K562 (cell line): Measurements from ENCODE around the gene ATXN1L. TPM values are rescaled to one million over a fixed set of nuclear protein-coding genes. Genes with fewer than 3 reads are reported as not detected.
A peak's percentile ranks its signal among the peaks of the same experiment; 100 is the strongest.

Source experiments
- ATAC-seq: fragments of 200-7000 bp; cut with Tn5 transposase; 3 replicates; pipeline ENCODE4 v1.9.1; 2020; ENCODE audit warnings: moderate library complexity
- BruUV-seq: library from RNA; stranded (reverse); fragments of 400-500 nt; replicated peaks from 2 replicates; lab custom pipeline; 2021; lab: Mats Ljungman, UMichigan
- CTCF ChIA-PET: fragments of 300-600 bp; formaldehyde crosslinking; extraction: SDS; loops from one replicate; lab custom pipeline; 2021; ENCODE audit warnings: low intra/inter-chr PET ratio; lab: Yijun Ruan, JAX
- POLR2A ChIA-PET: fragments of 300-600, 350-650 bp; sonication (Branson Sonifier 250); formaldehyde crosslinking; extraction: SDS; loops from one replicate; lab custom pipeline; 2021; ENCODE audit warnings: antibody characterized with exemption, inconsistent platforms; lab: Yijun Ruan, JAX
- DNase-seq, 4 experiments: peaks; one replicate each; pipeline versions ENCODE4 v3.0.0 to v3.0.0-alpha.2; 2011 to 2018; ENCODE audit warnings: low spot score in 3 of 4, mixed read lengths in 3 of 4; ENCODE audit errors: extremely low read depth in 1 of 4
- FAIRE-seq: peaks from 2 replicates; lab custom pipeline; 2011; peaks lifted over from hg19 to GRCh38; lab: Jason Lieb, UNC
- H2AFZ ChIP-seq: 2 replicates; pipeline ENCODE4 v1.6.0; 2011; ENCODE audit warnings: low read depth, low read length, control low read depth, inconsistent platforms
- H3K27ac ChIP-seq: fragments of 200-600 bp; 3 replicates; pipeline ENCODE4 v1.8.0; 2011; ENCODE audit warnings: low read depth, mild to moderate bottlenecking, control low read depth, inconsistent platforms, low read length, moderate library complexity, mixed read lengths; ENCODE audit errors: extremely low read depth
- H3K27me3 ChIP-seq, 2 experiments: fragments of 300-600 bp in 1 of 2; 2 replicates in 1 of 2; 3 replicates in 1 of 2; pipeline versions ENCODE4 v1.6.0 to v1.8.0; 2011; ENCODE audit warnings: inconsistent platforms in 2 of 2, low read length in 2 of 2, mild to moderate bottlenecking in 1 of 2, mixed read lengths in 1 of 2, moderate library complexity in 1 of 2; ENCODE audit not compliant: control insufficient read depth in 2 of 2, insufficient read depth in 2 of 2
- H3K36me3 ChIP-seq: fragments of 300-600 bp; 3 replicates; pipeline ENCODE4 v1.8.0; 2011; ENCODE audit warnings: mild to moderate bottlenecking, low read length, inconsistent platforms; ENCODE audit not compliant: control insufficient read depth, insufficient read depth
- H3K4me1 ChIP-seq, 2 experiments: fragments of 200-600 bp in 1 of 2; replicated peaks in 1 of 2; 2 replicates in 1 of 2; 3 replicates in 1 of 2; pipeline versions ENCODE4 v1.5.1 to v1.8.0; 2011; ENCODE audit warnings: inconsistent platforms in 2 of 2, low read length in 2 of 2, mild to moderate bottlenecking in 1 of 2, mixed read lengths in 1 of 2, moderate library complexity in 1 of 2; ENCODE audit not compliant: control insufficient read depth in 2 of 2, insufficient read depth in 2 of 2
- H3K4me2 ChIP-seq: 2 replicates; pipeline ENCODE4 v1.6.1; 2011; ENCODE audit warnings: low read length, control low read depth, inconsistent platforms, mixed read lengths; ENCODE audit not compliant: insufficient read depth
- H3K4me3 ChIP-seq: fragments of 200-600 bp; sonication (generic), shearing (Covaris generic); 2 replicates; pipeline ENCODE4 v1.5.1; 2016; ENCODE audit warnings: control low read depth, inconsistent platforms
- H3K79me2 ChIP-seq: fragments of 200-600 bp; 3 replicates; pipeline ENCODE4 v1.8.0; 2011; ENCODE audit warnings: low read length, inconsistent platforms; ENCODE audit not compliant: control insufficient read depth, insufficient read depth
- H3K9ac ChIP-seq, 2 experiments: 2 replicates each; pipeline versions ENCODE4 v1.6.0 to v1.6.1; 2011; ENCODE audit warnings: low read depth in 2 of 2, low read length in 2 of 2, control low read depth in 1 of 2, inconsistent platforms in 1 of 2, mild to moderate bottlenecking in 1 of 2, mixed read lengths in 1 of 2; ENCODE audit not compliant: insufficient read depth in 1 of 2
- H3K9me1 ChIP-seq: one replicate; pipeline ENCODE4 v1.6.0; 2011; ENCODE audit warnings: inconsistent platforms, mild to moderate bottlenecking, low read length, moderate library complexity; ENCODE audit not compliant: control insufficient read depth, insufficient read depth
- H3K9me3 ChIP-seq: replicated peaks from 2 replicates; pipeline ENCODE4 v1.5.1; 2011; ENCODE audit warnings: low read depth, low read length, inconsistent platforms; ENCODE audit not compliant: control insufficient read depth, insufficient read depth
- H4K20me1 ChIP-seq: replicated peaks from 2 replicates; pipeline ENCODE4 v1.6.1; 2011; ENCODE audit warnings: low read length, inconsistent platforms, mixed read lengths; ENCODE audit not compliant: control insufficient read depth, insufficient read depth
- ELF1 ChIP-seq: fragments of 200-800 bp; sonication (Bioruptor generic); IDR thresholded peaks from 2 replicates; pipeline ENCODE4 v1.6.1; 2016; ENCODE audit warnings: missing genetic modification characterization, missing compliant biosample characterization
- KLF16 ChIP-seq: IDR thresholded peaks from 2 replicates; pipeline ENCODE4 v1.6.1; 2016; ENCODE audit warnings: antibody characterized with exemption
- NR2C2 ChIP-seq, 2 experiments: fragments of 200-800 bp in 1 of 2; sonication (Bioruptor generic) in 1 of 2; sonication (generic) in 1 of 2; formaldehyde crosslinking in 1 of 2; IDR thresholded peaks; 2 replicates each; pipeline versions ENCODE4 v1.6.1 to v1.8.0; 2016 to 2022; ENCODE audit warnings: mild to moderate bottlenecking in 1 of 2, missing compliant biosample characterization in 1 of 2, missing genetic modification characterization in 1 of 2, missing genetic modification reagents in 1 of 2
- PHF20 ChIP-seq: fragments of 450-650 bp; IDR thresholded peaks from 2 replicates; pipeline ENCODE4 v1.6.1; 2018; ENCODE audit not compliant: partially characterized antibody
- PTBP1 ChIP-seq: fragments of 200-400 bp; formaldehyde crosslinking; IDR thresholded peaks from 2 replicates; pipeline ENCODE4 v1.6.1; 2017; ENCODE audit warnings: low read depth, low read length
- TAL1 ChIP-seq: fragments of 450-650 bp; IDR thresholded peaks from 2 replicates; pipeline ENCODE4 v1.6.1; 2016; ENCODE audit warnings: mild to moderate bottlenecking
- ZNF512 ChIP-seq: IDR thresholded peaks from 2 replicates; pipeline ENCODE4 v1.6.1; 2016; ENCODE audit warnings: missing genetic modification characterization, missing compliant biosample characterization
- WGBS: fragments of 100-300 bp; shearing (Covaris generic); methylation state at CpG from one replicate; pipeline ENCODE4 v1.1.6; 2016; ENCODE audit warnings: low coverage, mixed read lengths; ENCODE audit not compliant: insufficient coverage; ENCODE audit errors: missing lambda C conversion rate; 5-methylcytosine and 5-hydroxymethylcytosine counted together
- in situ Hi-C: fragments of 300-500 bp; cut with MboI; formaldehyde crosslinking; loops from 4 replicates; pipeline ENCODE4 v1.15.0; 2018; ENCODE audit warnings: inconsistent platforms, mixed read lengths
- intact Hi-C: fragments of 100-400 bp; cut with micrococcal nuclease; formaldehyde crosslinking; loops from 2 replicates; pipeline ENCODE4 v1.14.2; 2022
- polyA plus RNA-seq, 8 experiments: library from polyadenylated mRNA; depleted of rRNA in 4 of 8; stranded (reverse) in 5 of 8; unstranded in 3 of 8; fragments of >200 nt; fragmentation: Nextera tagmentation in 2 of 8; fragmentation: Illumina TruSeq in 1 of 8; extraction: Ambion mirVana in 2 of 8; extraction: Trizol in 1 of 8; gene quantifications; 2 replicates each; pipeline versions ENCODE4 v1.2.1 to v1.2.3, GENCODE V29; 2011 to 2014; ENCODE audit warnings: inconsistent platforms in 1 of 8, missing spikeins in 1 of 8
- total RNA-seq, 7 experiments: library from RNA; depleted of rRNA in 6 of 7; stranded (reverse); fragments of >200 nt in 6 of 7; fragmentation: Illumina TruSeq in 2 of 7; extraction: Trizol in 2 of 7; gene quantifications; 2 replicates each; pipeline versions ENCODE4 v1.2.1 to v1.2.3, GENCODE V29; 2011 to 2021; ENCODE audit warnings: low replicate concordance in 1 of 7
- TF ChIP-seq, protein P1 (sequence below): fragments of 150-350 bp; conservative IDR thresholded peaks from 2 replicates; pipeline ENCODE4 v1.6.1; 2014; ENCODE audit warnings: low read length
- TF ChIP-seq, protein P2 (sequence below): fragments of 450-650 bp; IDR thresholded peaks from 2 replicates; pipeline ENCODE4 v1.6.1; 2016; ENCODE audit warnings: antibody characterized with exemption
- TF ChIP-seq, protein P3 (sequence below): IDR thresholded peaks from 3 replicates; pipeline ENCODE4 v1.6.1; 2011; ENCODE audit warnings: borderline replicate concordance, mild to moderate bottlenecking; ENCODE audit not compliant: insufficient read length, insufficient read depth

ATXN1L gene
- total and polyA plus RNA-seq, 9 of the 15 experiments (the other 6 are each of a cell fraction or from before 2014, with no cell fraction given), result 1.4 to 11.3 (median 9.3) TPM

GRCh38 chr16:71894921-71895678 is 49.3 kb downstream of the ATXN1L start, which contains the start of gene IST1 (continued):
- TF ChIP-seq, protein P1, sequence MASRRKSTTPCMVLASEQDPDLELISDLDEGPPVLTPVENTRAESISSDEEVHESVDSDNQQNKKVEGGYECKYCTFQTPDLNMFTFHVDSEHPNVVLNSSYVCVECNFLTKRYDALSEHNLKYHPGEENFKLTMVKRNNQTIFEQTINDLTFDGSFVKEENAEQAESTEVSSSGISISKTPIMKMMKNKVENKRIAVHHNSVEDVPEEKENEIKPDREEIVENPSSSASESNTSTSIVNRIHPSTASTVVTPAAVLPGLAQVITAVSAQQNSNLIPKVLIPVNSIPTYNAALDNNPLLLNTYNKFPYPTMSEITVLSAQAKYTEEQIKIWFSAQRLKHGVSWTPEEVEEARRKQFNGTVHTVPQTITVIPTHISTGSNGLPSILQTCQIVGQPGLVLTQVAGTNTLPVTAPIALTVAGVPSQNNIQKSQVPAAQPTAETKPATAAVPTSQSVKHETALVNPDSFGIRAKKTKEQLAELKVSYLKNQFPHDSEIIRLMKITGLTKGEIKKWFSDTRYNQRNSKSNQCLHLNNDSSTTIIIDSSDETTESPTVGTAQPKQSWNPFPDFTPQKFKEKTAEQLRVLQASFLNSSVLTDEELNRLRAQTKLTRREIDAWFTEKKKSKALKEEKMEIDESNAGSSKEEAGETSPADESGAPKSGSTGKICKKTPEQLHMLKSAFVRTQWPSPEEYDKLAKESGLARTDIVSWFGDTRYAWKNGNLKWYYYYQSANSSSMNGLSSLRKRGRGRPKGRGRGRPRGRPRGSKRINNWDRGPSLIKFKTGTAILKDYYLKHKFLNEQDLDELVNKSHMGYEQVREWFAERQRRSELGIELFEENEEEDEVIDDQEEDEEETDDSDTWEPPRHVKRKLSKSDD, result peak; percentile 85; the same call in 1 of the 2 replicates
- peak; percentile 66 for TF ChIP-seq PHF20

GRCh38 chr16:71895679-71896365 is 50.0 kb downstream of the ATXN1L start:
- peak overlapping the region; percentile 95 to 99 for H3K9ac ChIP-seq
- H3K9me1 ChIP-seq, result no peaks in the 10 kb centered on the region
- H3K27ac ChIP-seq, result peak overlapping the region; percentile 88
- in situ Hi-C loops, result no loop called here
- DNase-seq, result peak; percentile 49 to 78 (median 67)
- peak; percentile 42 for ATAC-seq
- H3K4me2 ChIP-seq, result peak overlapping the region; percentile 93
- BruUV-seq, result TSS peak; percentile 62
- intact Hi-C loops, result no loop called here
- peaks cover 3% of the 10 kb centered on the region; the same call in 1 of the 2 replicates for H4K20me1 ChIP-seq
- CTCF ChIA-PET, result no interaction called here
- under 1% methylated on average over 43 of the region's 44 CpGs for WGBS
- H2AFZ ChIP-seq, result peak overlapping the region; percentile 93
- POLR2A ChIA-PET, result interaction anchor here (0.6 to 1.6 kb wide), 11 partner anchors 7 to 584 kb away, joined by 3 to 5 read pairs (median 3); partner anchors contain the start of gene ZNF821
- H3K27me3 ChIP-seq, result no peaks in the 10 kb centered on the region
- peak overlapping the region; percentile 92 for H3K4me3 ChIP-seq
- H3K36me3 ChIP-seq, result peaks cover 12% of the 10 kb centered on the region; the same call in 1 of the 3 replicates
- peaks cover 7 to 22% of the 10 kb centered on the region in 2 experiments; a peak in 4 of 5 replicates for H3K4me1 ChIP-seq
- peaks cover 71% of the 10 kb centered on the region for H3K79me2 ChIP-seq
- no peaks in the 10 kb centered on the region for H3K9me3 ChIP-seq
- FAIRE-seq, result peak; percentile 19
- no peak for TF ChIP-seq PTBP1
- TF ChIP-seq KLF16, result no peak
- TF ChIP-seq ELF1 (tag), result peak; percentile 59
- no peak for TF ChIP-seq TAL1
- TF ChIP-seq ZNF512 (tag), result no peak
- TF ChIP-seq, protein P2, sequence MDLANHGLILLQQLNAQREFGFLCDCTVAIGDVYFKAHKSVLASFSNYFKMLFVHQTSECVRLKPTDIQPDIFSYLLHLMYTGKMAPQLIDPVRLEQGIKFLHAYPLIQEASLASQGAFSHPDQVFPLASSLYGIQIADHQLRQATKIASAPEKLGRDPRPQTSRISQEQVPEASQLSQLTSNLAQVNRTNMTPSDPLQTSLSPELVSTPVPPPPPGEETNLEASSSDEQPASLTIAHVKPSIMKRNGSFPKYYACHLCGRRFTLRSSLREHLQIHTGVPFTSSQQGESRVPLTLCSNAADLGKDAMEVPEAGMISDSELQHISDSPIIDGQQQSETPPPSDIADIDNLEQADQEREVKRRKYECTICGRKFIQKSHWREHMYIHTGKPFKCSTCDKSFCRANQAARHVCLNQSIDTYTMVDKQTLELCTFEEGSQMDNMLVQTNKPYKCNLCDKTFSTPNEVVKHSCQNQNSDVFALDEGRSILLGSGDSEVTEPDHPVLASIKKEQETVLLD, result no peak
- TF ChIP-seq NR2C2 (CRISPR knock-in tag; IDR thresholded peaks at IDR 0.05), result no peak
- peak; percentile 88 for TF ChIP-seq NR2C2 (tag; IDR thresholded peaks at IDR 0.05)
- TF ChIP-seq, protein P3, sequence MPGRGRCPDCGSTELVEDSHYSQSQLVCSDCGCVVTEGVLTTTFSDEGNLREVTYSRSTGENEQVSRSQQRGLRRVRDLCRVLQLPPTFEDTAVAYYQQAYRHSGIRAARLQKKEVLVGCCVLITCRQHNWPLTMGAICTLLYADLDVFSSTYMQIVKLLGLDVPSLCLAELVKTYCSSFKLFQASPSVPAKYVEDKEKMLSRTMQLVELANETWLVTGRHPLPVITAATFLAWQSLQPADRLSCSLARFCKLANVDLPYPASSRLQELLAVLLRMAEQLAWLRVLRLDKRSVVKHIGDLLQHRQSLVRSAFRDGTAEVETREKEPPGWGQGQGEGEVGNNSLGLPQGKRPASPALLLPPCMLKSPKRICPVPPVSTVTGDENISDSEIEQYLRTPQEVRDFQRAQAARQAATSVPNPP, result no peak
